H1 (cell line): Measurements from ENCODE around the gene DLGAP3. TPM values are rescaled to one million over a fixed set of nuclear protein-coding genes. Genes with fewer than 3 reads are reported as not detected.

Source experiments
- CTCF ChIA-PET: fragments of 300-600 bp; sonication (Branson Sonifier 250); formaldehyde crosslinking; loops from one replicate; lab custom pipeline; 2021; ENCODE audit not compliant: partially characterized antibody; lab: Charles Lee
- POLR2A ChIA-PET: fragments of 300-600 bp; sonication (Branson Sonifier 250); formaldehyde crosslinking; loops from one replicate; lab custom pipeline; 2021; ENCODE audit warnings: inconsistent platforms; ENCODE audit not compliant: partially characterized antibody; lab: Charles Lee
- DNase-seq, 2 experiments: peaks; one replicate each; pipeline versions ENCODE4 v3.0.0 to v3.0.0-alpha.2; 2010 to 2022; ENCODE audit warnings: low spot score in 2 of 2, low read depth in 1 of 2, mixed read lengths in 1 of 2
- FAIRE-seq: peaks from 2 replicates; lab custom pipeline; 2011; peaks lifted over from hg19 to GRCh38; lab: Jason Lieb, UNC
- H2AFZ ChIP-seq: 2 replicates; pipeline ENCODE4 v1.8.1; 2012; ENCODE audit warnings: low read length, inconsistent platforms
- H2AK5ac ChIP-seq: 2 replicates; pipeline ENCODE4 v1.6.1; 2013; ENCODE audit warnings: low read depth, low read length
- H2BK120ac ChIP-seq: replicated peaks from 2 replicates; pipeline ENCODE3; 2013; ENCODE audit warnings: low read depth, low read length, inconsistent platforms
- H2BK12ac ChIP-seq: 2 replicates; pipeline ENCODE4 v1.6.1; 2013; ENCODE audit warnings: low read depth, low read length
- H2BK15ac ChIP-seq: 2 replicates; pipeline ENCODE4 v1.6.1; 2013; ENCODE audit warnings: low read length
- H2BK20ac ChIP-seq: 2 replicates; pipeline ENCODE4 v1.6.1; 2013; ENCODE audit warnings: low read length
- H2BK5ac ChIP-seq: 2 replicates; pipeline ENCODE4 v1.6.1; 2013; ENCODE audit warnings: low read depth, low read length
- H3K14ac ChIP-seq: 2 replicates; pipeline ENCODE4 v1.6.1; 2013; ENCODE audit warnings: inconsistent platforms; ENCODE audit not compliant: insufficient read length
- H3K18ac ChIP-seq: 2 replicates; pipeline ENCODE4 v1.6.1; 2013; ENCODE audit warnings: low read length; ENCODE audit errors: extremely low read depth
- H3K23ac ChIP-seq: 2 replicates; pipeline ENCODE4 v1.6.1; 2013; ENCODE audit warnings: inconsistent platforms; ENCODE audit not compliant: insufficient read length
- H3K23me2 ChIP-seq: 2 replicates; pipeline ENCODE4 v1.6.1; 2013; ENCODE audit warnings: low read depth, low read length
- H3K27ac ChIP-seq: 2 replicates; pipeline ENCODE4 v1.6.1; 2011; ENCODE audit warnings: low read depth, low read length, inconsistent platforms
- H3K27me3 ChIP-seq, 4 experiments: replicated peaks in 1 of 4; 1 replicate in 1 of 4; 2 replicates in 3 of 4; pipeline versions ENCODE4 v1.6.1 to v1.8.1; 2011 to 2013; ENCODE audit warnings: low read length in 3 of 4, mild to moderate bottlenecking in 3 of 4, inconsistent platforms in 2 of 4, mixed read lengths in 2 of 4, moderate library complexity in 1 of 4; ENCODE audit not compliant: control insufficient read depth in 3 of 4, insufficient read depth in 3 of 4; ENCODE audit errors: extremely low read depth in 1 of 4
- H3K36me3 ChIP-seq, 4 experiments: 2 replicates each; pipeline versions ENCODE4 v1.6.1 to v1.8.1; 2011 to 2013; ENCODE audit warnings: mild to moderate bottlenecking in 4 of 4, low read length in 3 of 4, moderate library complexity in 2 of 4, control low read depth in 1 of 4, inconsistent platforms in 1 of 4; ENCODE audit not compliant: insufficient read depth in 4 of 4, control insufficient read depth in 2 of 4
- H3K4ac ChIP-seq: replicated peaks from 2 replicates; pipeline ENCODE3; 2013; ENCODE audit warnings: low read length, low read depth, mixed read lengths, inconsistent platforms; ENCODE audit not compliant: insufficient read length
- H3K4me1 ChIP-seq, 4 experiments: replicated peaks in 1 of 4; 1 replicate in 1 of 4; 2 replicates in 3 of 4; pipeline versions ENCODE4 v1.6.1 to v1.8.1; 2011 to 2013; ENCODE audit warnings: low read length in 3 of 4, inconsistent platforms in 2 of 4, mixed read lengths in 1 of 4; ENCODE audit not compliant: insufficient read depth in 4 of 4, control insufficient read depth in 3 of 4
- H3K4me2 ChIP-seq, 2 experiments: 2 replicates each; pipeline versions ENCODE4 v1.6.1 to v1.8.1; 2011 to 2013; ENCODE audit warnings: low read depth in 2 of 2, low read length in 2 of 2, control low read depth in 1 of 2, inconsistent platforms in 1 of 2, mild to moderate bottlenecking in 1 of 2; ENCODE audit not compliant: insufficient read depth in 1 of 2
- H3K4me3 ChIP-seq, 4 experiments: fragments of 200-600, 300-600 bp in 1 of 4; sonication (generic), shearing (Covaris generic), sonication (Bioruptor Twin) in 1 of 4; 2 replicates each; pipeline versions ENCODE4 v1.5.1 to v1.8.1; 2011 to 2016; ENCODE audit warnings: low read length in 4 of 4, low read depth in 3 of 4, control low read depth in 2 of 4, inconsistent platforms in 2 of 4, mild to moderate bottlenecking in 2 of 4, mixed read lengths in 1 of 4, moderate library complexity in 1 of 4; ENCODE audit not compliant: insufficient read depth in 2 of 4; ENCODE audit errors: extremely low read depth in 1 of 4
- H3K56ac ChIP-seq: replicated peaks from 2 replicates; pipeline ENCODE3; 2013; ENCODE audit warnings: low read depth, mild to moderate bottlenecking, mixed read lengths, low read length, inconsistent platforms; ENCODE audit not compliant: insufficient read length
- H3K79me1 ChIP-seq: 2 replicates; pipeline ENCODE4 v1.6.1; 2013; ENCODE audit warnings: low read depth, low read length, control low read depth
- H3K79me2 ChIP-seq, 2 experiments: 2 replicates each; pipeline versions ENCODE4 v1.6.1 to v1.8.1; 2012 to 2013; ENCODE audit warnings: low read length in 2 of 2, mild to moderate bottlenecking in 2 of 2, inconsistent platforms in 1 of 2; ENCODE audit not compliant: insufficient read depth in 2 of 2, control insufficient read depth in 1 of 2
- H3K9ac ChIP-seq, 4 experiments: replicated peaks in 1 of 4; 1 replicate in 1 of 4; 2 replicates in 3 of 4; pipeline versions ENCODE4 v1.6.1 to v1.8.1; 2011 to 2013; ENCODE audit warnings: low read depth in 3 of 4, low read length in 3 of 4, control low read depth in 2 of 4, mild to moderate bottlenecking in 2 of 4, moderate library complexity in 2 of 4, inconsistent platforms in 1 of 4; ENCODE audit errors: extremely low read depth in 1 of 4
- H3K9me3 ChIP-seq, 2 experiments: 2 replicates each; pipeline versions ENCODE4 v1.6.1 to v1.8.1; 2012 to 2013; ENCODE audit warnings: mild to moderate bottlenecking in 2 of 2, moderate library complexity in 2 of 2, control low read depth in 1 of 2, inconsistent platforms in 1 of 2, low read depth in 1 of 2, low read length in 1 of 2, mixed read lengths in 1 of 2; ENCODE audit not compliant: insufficient read depth in 2 of 2
- H4K20me1 ChIP-seq, 2 experiments: replicated peaks in 1 of 2; 2 replicates each; pipeline versions ENCODE3 to v1.8.1; 2011 to 2013; ENCODE audit warnings: inconsistent platforms in 2 of 2, low read length in 2 of 2, mild to moderate bottlenecking in 1 of 2; ENCODE audit not compliant: insufficient read depth in 2 of 2, control insufficient read depth in 1 of 2
- H4K5ac ChIP-seq: 2 replicates; pipeline ENCODE4 v1.6.1; 2013; ENCODE audit warnings: low read length, low read depth, mixed read lengths, inconsistent platforms; ENCODE audit not compliant: insufficient read length
- H4K8ac ChIP-seq: 2 replicates; pipeline ENCODE4 v1.8.0; 2013; ENCODE audit warnings: mild to moderate bottlenecking, moderate library complexity, low read length, inconsistent platforms; ENCODE audit not compliant: insufficient read depth; ENCODE audit errors: extremely low read depth
- H4K91ac ChIP-seq: replicated peaks from 2 replicates; pipeline ENCODE3; 2013; ENCODE audit warnings: low read length, mixed read lengths, inconsistent platforms; ENCODE audit not compliant: insufficient read length
- HDAC2 ChIP-seq, 2 experiments: fragments of 300-600 bp in 1 of 2; sonication (generic) in 1 of 2; IDR thresholded peaks; 2 replicates each; pipeline ENCODE4 v1.6.1; 2011 to 2012; ENCODE audit warnings: low read depth in 2 of 2, low read length in 2 of 2, mild to moderate bottlenecking in 2 of 2, moderate library complexity in 2 of 2, borderline replicate concordance in 1 of 2, inconsistent platforms in 1 of 2
- WGBS, 2 experiments: shearing (Covaris generic) in 1 of 2; methylation state at CpG; one replicate each; pipeline versions ENCODE4 v1.1.6 to v1.1.7; 2013 to 2015; ENCODE audit warnings: low lambda C conversion rate in 2 of 2, mixed read lengths in 2 of 2, inconsistent platforms in 1 of 2, low coverage in 1 of 2, missing lambda C conversion rate in 1 of 2; ENCODE audit not compliant: insufficient replicate concordance in 2 of 2, insufficient coverage in 1 of 2, insufficient read length in 1 of 2; ENCODE audit errors: extremely low coverage in 1 of 2, missing lambda C conversion rate in 1 of 2; 5-methylcytosine and 5-hydroxymethylcytosine counted together
- polyA plus RNA-seq, 7 experiments: library from polyadenylated mRNA; depleted of rRNA in 3 of 7; stranded (reverse) in 5 of 7; unstranded in 2 of 7; fragments of >200 nt in 5 of 7; fragments of 200-250 nt in 2 of 7; gene quantifications; 1 replicate in 5 of 7; 2 replicates in 1 of 7; 4 replicates in 1 of 7; pipeline versions ENCODE4 v1.2.1 to v1.2.3, GENCODE V29; 2011 to 2013; ENCODE audit warnings: missing spikeins in 2 of 7, mixed read lengths in 2 of 7
- total RNA-seq: library from RNA; stranded (reverse); fragmentation: NEBNext Ultra II Directional; extraction: Animal tissue kit (Norgen Biotek cat#: 25700); gene quantifications from 2 replicates; pipeline ENCODE4 v1.2.1, GENCODE V29; 2021
- TF ChIP-seq, protein P1 (sequence below): IDR thresholded peaks from 2 replicates; pipeline ENCODE4 v1.6.1; 2012; ENCODE audit warnings: inconsistent platforms

The DLGAP3 gene
- total and polyA plus RNA-seq, 2 of the 8 experiments (the other 6 are each of a cell fraction or from before 2014, with no cell fraction given) = 3.8 to 13.2 TPM

DNA sequence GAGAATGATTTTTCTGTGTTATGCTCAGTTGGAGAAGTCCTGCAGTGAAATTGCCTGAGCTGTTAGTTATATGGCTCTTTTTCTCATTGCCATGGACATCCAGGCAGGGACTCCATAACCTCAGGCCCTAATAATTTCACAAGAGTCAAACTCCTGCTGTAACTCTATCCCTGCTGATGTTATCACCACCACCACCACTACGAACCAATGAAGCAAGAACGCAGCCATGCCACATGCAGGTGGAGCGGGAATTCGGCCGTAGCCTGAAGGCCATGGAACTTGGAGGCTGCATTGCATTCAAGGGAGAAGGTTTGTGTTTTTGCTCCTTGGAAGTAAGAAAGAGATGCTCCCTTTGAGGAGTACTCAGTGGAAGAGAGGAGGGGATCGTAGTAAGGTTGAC lies 16.8 kb upstream of the DLGAP3 start:
- DNase-seq (no peak), FAIRE-seq (no peak)
- H2BK120ac ChIP-seq = no peak overlapping the region
- H3K4me3 ChIP-seq = no peak overlapping the region
- no peak overlapping the region for H4K91ac ChIP-seq
- H3K23ac ChIP-seq = no peak overlapping the region
- no peaks in the 10 kb centered on the region for H4K20me1 ChIP-seq
- H3K4me1 ChIP-seq = no peaks in the 10 kb centered on the region
- H3K9ac ChIP-seq = no peak overlapping the region
- no peaks in the 10 kb centered on the region for H3K79me2 ChIP-seq
- H2BK5ac ChIP-seq = no peak overlapping the region
- H3K18ac ChIP-seq = no peak overlapping the region
- H4K8ac ChIP-seq = no peak overlapping the region
- no peak overlapping the region for H3K14ac ChIP-seq
- no peak for TF ChIP-seq HDAC2 (IDR thresholded peaks at IDR 0.05; ENCODE audit: borderline replicate concordance in 1 of 2, low read depth in 2 of 2, low read length in 2 of 2)
- TF ChIP-seq, protein P1, sequence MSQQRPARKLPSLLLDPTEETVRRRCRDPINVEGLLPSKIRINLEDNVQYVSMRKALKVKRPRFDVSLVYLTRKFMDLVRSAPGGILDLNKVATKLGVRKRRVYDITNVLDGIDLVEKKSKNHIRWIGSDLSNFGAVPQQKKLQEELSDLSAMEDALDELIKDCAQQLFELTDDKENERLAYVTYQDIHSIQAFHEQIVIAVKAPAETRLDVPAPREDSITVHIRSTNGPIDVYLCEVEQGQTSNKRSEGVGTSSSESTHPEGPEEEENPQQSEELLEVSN = peak; percentile 59; the same call in 1 of the 2 replicates
- no peak overlapping the region for H2BK20ac ChIP-seq
- no peak overlapping the region for H2AK5ac ChIP-seq
- H2BK12ac ChIP-seq = no peak overlapping the region
- no peak overlapping the region for H3K4ac ChIP-seq
- no peak overlapping the region for H3K27ac ChIP-seq
- H3K9me3 ChIP-seq = peaks cover 3 to 11% of the 10 kb centered on the region in 2 experiments; a peak in 2 of 4 replicates
- no peaks in the 10 kb centered on the region for H3K27me3 ChIP-seq
- ChIA-PET CTCF (no interaction called here), POLR2A (no interaction called here)
- no peak overlapping the region for H3K4me2 ChIP-seq
- WGBS, 2 experiments = 98% methylated on average over 6 of the region's 6 CpGs; no CpG with 5 or more reads in 1 of the 2 experiments
- H3K23me2 ChIP-seq = no peaks in the 10 kb centered on the region
- no peaks in the 10 kb centered on the region for H3K79me1 ChIP-seq
- H2BK15ac ChIP-seq = no peak overlapping the region
- no peak overlapping the region for H2AFZ ChIP-seq
- H3K36me3 ChIP-seq = no peaks in the 10 kb centered on the region
- H4K5ac ChIP-seq = no peak overlapping the region
- no peak overlapping the region for H3K56ac ChIP-seq
